ENCODE results near the gene PTPN23. TPM values are rescaled to one million over a fixed set of nuclear protein-coding genes. Genes with fewer than 3 reads are reported as not detected.

Gene PTPN23
- total RNA-seq, 1 donor from 2014 or later: 33.7 TPM

- Mint-ChIP-seq H3K27ac (no peak overlapping the region), H3K4me1 (ENCODE audit: low read depth) (peaks cover 2% of the 10 kb centered on the region), H3K4me3 (no peak overlapping the region), H3K9me3 (no peaks in the 10 kb centered on the region), H3K36me3 (ENCODE audit: low read depth) (peaks cover 2% of the 10 kb centered on the region), H3K27me3 (ENCODE audit: insufficient read depth) (no peaks in the 10 kb centered on the region)
- intact Hi-C loops (cut with micrococcal nuclease): no loop called here
- no peak for DNase-seq (ENCODE audit: low spot score)
Observed at GRCh38 chr3:47404431-47404876, 23.6 kb downstream of the PTPN23 start.

- H3K4me1 Mint-ChIP-seq (ENCODE audit: low read depth): no peaks in the 10 kb centered on the region
Observed at GRCh38 chr3:47404955-47405790, 24.4 kb downstream of the PTPN23 start.

GRCh38 chr3:47405820-47406761 lies 25.3 kb downstream of the PTPN23 start:
- H3K27me3 Mint-ChIP-seq (ENCODE audit: insufficient read depth): no peaks in the 10 kb centered on the region
- intact Hi-C loops (cut with micrococcal nuclease): no loop called here
- no peak overlapping the region for H3K27ac Mint-ChIP-seq
- DNase-seq (ENCODE audit: low spot score): no peak
- H3K36me3 Mint-ChIP-seq (ENCODE audit: low read depth): peaks cover 2% of the 10 kb centered on the region
- no peak overlapping the region for H3K4me3 Mint-ChIP-seq
- H3K4me1 Mint-ChIP-seq (ENCODE audit: low read depth): no peaks in the 10 kb centered on the region
- no peaks in the 10 kb centered on the region for H3K9me3 Mint-ChIP-seq

More at GRCh38 chr3:47404955-47405790, 24.4 kb downstream of the PTPN23 start:
- DNase-seq (ENCODE audit: low spot score): no peak
- Mint-ChIP-seq H3K27ac (no peak overlapping the region), H3K4me3 (no peak overlapping the region), H3K36me3 (ENCODE audit: low read depth) (peaks cover 2% of the 10 kb centered on the region), H3K27me3 (ENCODE audit: insufficient read depth) (no peaks in the 10 kb centered on the region), H3K9me3 (no peaks in the 10 kb centered on the region)
- intact Hi-C loops (cut with micrococcal nuclease): no loop called here

- no peak for DNase-seq (ENCODE audit: low spot score)
- H3K9me3 Mint-ChIP-seq: no peaks in the 10 kb centered on the region
- intact Hi-C loops (cut with micrococcal nuclease): no loop called here
- H3K36me3 Mint-ChIP-seq (ENCODE audit: low read depth): peaks cover 6% of the 10 kb centered on the region
- H3K4me3 Mint-ChIP-seq: no peak overlapping the region
- H3K27me3 Mint-ChIP-seq (ENCODE audit: insufficient read depth): no peaks in the 10 kb centered on the region
- H3K27ac Mint-ChIP-seq: no peak overlapping the region
- H3K4me1 Mint-ChIP-seq (ENCODE audit: low read depth): no peaks in the 10 kb centered on the region
Observed at GRCh38 chr3:47406762-47407149, 25.9 kb downstream of the PTPN23 start.

GRCh38 chr3:47407237-47407636 lies 26.4 kb downstream of the PTPN23 start:
- no peak for DNase-seq (ENCODE audit: low spot score)
- Mint-ChIP-seq H3K36me3 (ENCODE audit: low read depth) (peaks cover 6% of the 10 kb centered on the region), H3K9me3 (no peaks in the 10 kb centered on the region), H3K4me1 (ENCODE audit: low read depth) (no peaks in the 10 kb centered on the region), H3K27ac (no peak overlapping the region), H3K27me3 (ENCODE audit: insufficient read depth) (no peaks in the 10 kb centered on the region), H3K4me3 (no peak overlapping the region)
- intact Hi-C loops (cut with micrococcal nuclease): no loop called here

GRCh38 chr3:47407896-47408838 lies 27.3 kb downstream of the PTPN23 start:
- Mint-ChIP-seq H3K27me3 (ENCODE audit: insufficient read depth) (no peaks in the 10 kb centered on the region), H3K4me3 (no peak overlapping the region), H3K4me1 (ENCODE audit: low read depth) (no peaks in the 10 kb centered on the region), H3K27ac (no peak overlapping the region), H3K9me3 (no peaks in the 10 kb centered on the region), H3K36me3 (ENCODE audit: low read depth) (peaks cover 9% of the 10 kb centered on the region)
- intact Hi-C loops (cut with micrococcal nuclease): no loop called here
- no peak for DNase-seq (ENCODE audit: low spot score)

- Mint-ChIP-seq H3K9me3 (no peaks in the 10 kb centered on the region), H3K27me3 (ENCODE audit: insufficient read depth) (no peaks in the 10 kb centered on the region), H3K36me3 (ENCODE audit: low read depth) (peaks cover 13% of the 10 kb centered on the region), H3K4me1 (ENCODE audit: low read depth) (no peaks in the 10 kb centered on the region), H3K27ac (no peak overlapping the region), H3K4me3 (no peak overlapping the region)
- intact Hi-C loops (cut with micrococcal nuclease): no loop called here
- DNase-seq (ENCODE audit: low spot score): no peak
Observed at GRCh38 chr3:47408839-47409229, 28.0 kb downstream of the PTPN23 start.

GRCh38 chr3:47409284-47409683 lies 28.5 kb downstream of the PTPN23 start:
- H3K9me3 Mint-ChIP-seq: no peaks in the 10 kb centered on the region
- no peak overlapping the region for H3K4me3 Mint-ChIP-seq
- no peaks in the 10 kb centered on the region for H3K27me3 Mint-ChIP-seq (ENCODE audit: insufficient read depth)
- no peak for DNase-seq (ENCODE audit: low spot score)
- intact Hi-C loops (cut with micrococcal nuclease): no loop called here
- H3K4me1 Mint-ChIP-seq (ENCODE audit: low read depth): no peaks in the 10 kb centered on the region
- H3K36me3 Mint-ChIP-seq (ENCODE audit: low read depth): peaks cover 13% of the 10 kb centered on the region
- H3K27ac Mint-ChIP-seq: no peak overlapping the region

- no peak overlapping the region for H3K27ac Mint-ChIP-seq
- peaks cover 14% of the 10 kb centered on the region for H3K36me3 Mint-ChIP-seq (ENCODE audit: low read depth)
- DNase-seq (ENCODE audit: low spot score): no peak
- H3K9me3 Mint-ChIP-seq: no peaks in the 10 kb centered on the region
- H3K4me1 Mint-ChIP-seq (ENCODE audit: low read depth): no peaks in the 10 kb centered on the region
- H3K27me3 Mint-ChIP-seq (ENCODE audit: insufficient read depth): no peaks in the 10 kb centered on the region
- H3K4me3 Mint-ChIP-seq: no peak overlapping the region
- intact Hi-C loops (cut with micrococcal nuclease): no loop called here
Observed at GRCh38 chr3:47409688-47410416, 29.0 kb downstream of the PTPN23 start.

GRCh38 chr3:47410417-47410720 lies 29.5 kb downstream of the PTPN23 start:
- no peaks in the 10 kb centered on the region for H3K27me3 Mint-ChIP-seq (ENCODE audit: insufficient read depth)
- H3K36me3 Mint-ChIP-seq (ENCODE audit: low read depth): peaks cover 19% of the 10 kb centered on the region
- no peak overlapping the region for H3K27ac Mint-ChIP-seq
- no peaks in the 10 kb centered on the region for H3K9me3 Mint-ChIP-seq
- H3K4me3 Mint-ChIP-seq: no peak overlapping the region
- DNase-seq (ENCODE audit: low spot score): no peak
- intact Hi-C loops (cut with micrococcal nuclease): no loop called here
- H3K4me1 Mint-ChIP-seq (ENCODE audit: low read depth): no peaks in the 10 kb centered on the region

GRCh38 chr3:47410801-47411646 lies 30.2 kb downstream of the PTPN23 start:
- Mint-ChIP-seq H3K9me3 (no peaks in the 10 kb centered on the region), H3K4me1 (ENCODE audit: low read depth) (no peaks in the 10 kb centered on the region), H3K36me3 (ENCODE audit: low read depth) (peaks cover 21% of the 10 kb centered on the region), H3K27ac (no peak overlapping the region), H3K27me3 (ENCODE audit: insufficient read depth) (no peaks in the 10 kb centered on the region), H3K4me3 (no peak overlapping the region)
- intact Hi-C loops (cut with micrococcal nuclease): no loop called here
- DNase-seq (ENCODE audit: low spot score): no peak

All from activated T-helper 1 cell treated with anti-CD3 and anti-CD28 coated beads, Interleukin-12 subunit alpha, Interleukin-12 subunit beta, Interleukin-2, Interleukin-4 antibody, amounts not matched to agents 30 ng/mL and 10 ng/mL and 1 ng/mL, durations not matched to agents 14 hours and 24 hours and 36 hours (primary cell).